SK-N-SH (cell line): ENCODE results near the gene CENPU. TPM values are rescaled to one million over a fixed set of nuclear protein-coding genes. Genes with fewer than 3 reads are reported as not detected.

Experiments
- CTCF ChIA-PET: fragments of 300-600, 350-600 bp; formaldehyde crosslinking; extraction: SDS; loops from one replicate; lab custom pipeline; 2021; lab: Yijun Ruan, JAX
- POLR2A ChIA-PET: fragments of 350-600 bp; sonication (Branson Sonifier 250); formaldehyde crosslinking; extraction: SDS; loops from one replicate; lab custom pipeline; 2020; ENCODE audit warnings: antibody characterized with exemption, inconsistent platforms; lab: Yijun Ruan, JAX
- DNase-seq: peaks from one replicate; pipeline ENCODE4 v3.0.0; 2012
- H2AFZ ChIP-seq: fragments of 200-600 bp; sonication (generic); 2 replicates; pipeline ENCODE4 v1.8.1; 2016; ENCODE audit warnings: antibody characterized with exemption, mild to moderate bottlenecking, low read depth
- H3F3A ChIP-seq: fragments of 200-600 bp; sonication (generic); replicated peaks from 2 replicates; pipeline ENCODE3; 2016; ENCODE audit warnings: antibody characterized with exemption, mild to moderate bottlenecking; ENCODE audit not compliant: insufficient read depth
- H3K27ac ChIP-seq, 2 experiments: fragments of 200-500 bp in 1 of 2; fragments of 200-600 bp in 1 of 2; sonication (Bioruptor generic) in 1 of 2; sonication (generic), shearing (Covaris generic) in 1 of 2; 2 replicates each; pipeline versions ENCODE4 v1.5.1 to v1.6.1; 2014 to 2016; ENCODE audit warnings: low read depth in 2 of 2, inconsistent platforms in 1 of 2, low read length in 1 of 2, mild to moderate bottlenecking in 1 of 2, mixed read lengths in 1 of 2
- H3K27me3 ChIP-seq: fragments of 200-600 bp; sonication (generic), shearing (Covaris generic); 2 replicates; pipeline ENCODE4 v1.6.1; 2016; ENCODE audit warnings: mixed run types; ENCODE audit not compliant: insufficient read depth
- H3K36me3 ChIP-seq, 2 experiments: fragments of 200-500 bp in 1 of 2; fragments of 200-600 bp in 1 of 2; sonication (Bioruptor generic) in 1 of 2; sonication (generic) in 1 of 2; replicated peaks in 1 of 2; 2 replicates each; pipeline versions ENCODE3 to v1.5.1; 2014 to 2016; ENCODE audit warnings: low read length in 1 of 2, mild to moderate bottlenecking in 1 of 2; ENCODE audit not compliant: insufficient read depth in 2 of 2, control insufficient read depth in 1 of 2
- H3K4me1 ChIP-seq, 2 experiments: fragments of 200-500 bp in 1 of 2; fragments of 200-600 bp in 1 of 2; sonication (Bioruptor generic) in 1 of 2; sonication (generic), shearing (Covaris generic) in 1 of 2; 2 replicates each; pipeline versions ENCODE4 v1.5.1 to v1.6.1; 2014 to 2016; ENCODE audit warnings: low read depth in 1 of 2, low read length in 1 of 2, mixed run types in 1 of 2; ENCODE audit not compliant: insufficient read depth in 2 of 2, control insufficient read depth in 1 of 2
- H3K4me2 ChIP-seq: fragments of 200-600 bp; sonication (generic), shearing (Covaris generic); 2 replicates; pipeline ENCODE4 v1.6.1; 2017; ENCODE audit warnings: mixed run types
- H3K4me3 ChIP-seq, 2 experiments: fragments of 200-500 bp in 1 of 2; fragments of 200-600 bp in 1 of 2; sonication (Bioruptor generic) in 1 of 2; sonication (generic), shearing (Covaris generic) in 1 of 2; 2 replicates each; pipeline versions ENCODE4 v1.5.1 to v1.8.1; 2014 to 2016; ENCODE audit warnings: low read depth in 2 of 2, inconsistent platforms in 1 of 2, low read length in 1 of 2, mild to moderate bottlenecking in 1 of 2, mixed read lengths in 1 of 2, moderate library complexity in 1 of 2
- H3K79me2 ChIP-seq: fragments of 200-600 bp; sonication (generic); 2 replicates; pipeline ENCODE4 v1.8.1; 2017; ENCODE audit warnings: mild to moderate bottlenecking; ENCODE audit not compliant: insufficient read depth
- H3K9ac ChIP-seq: fragments of 200-600 bp; sonication (generic); 2 replicates; pipeline ENCODE4 v1.6.1; 2017; ENCODE audit warnings: mixed run types
- H3K9me2 ChIP-seq: fragments of 200-600 bp; sonication (generic); 2 replicates; pipeline ENCODE4 v1.6.1; 2017; ENCODE audit warnings: mixed run types
- H3K9me3 ChIP-seq: fragments of 200-600 bp; sonication (generic); 2 replicates; pipeline ENCODE4 v1.6.1; 2017; ENCODE audit warnings: mixed run types, mild to moderate bottlenecking, moderate library complexity
- H4K20me1 ChIP-seq: fragments of 200-600 bp; sonication (generic); 2 replicates; pipeline ENCODE4 v1.6.1; 2017; ENCODE audit warnings: mild to moderate bottlenecking, mixed run types; ENCODE audit not compliant: insufficient read depth
- FOSL2 ChIP-seq: IDR thresholded peaks from 2 replicates; pipeline ENCODE4 v1.4.0; 2012; ENCODE audit warnings: low read depth, mild to moderate bottlenecking, moderate library complexity, borderline replicate concordance
- FOXJ3 ChIP-seq: sonication (generic); formaldehyde crosslinking; IDR thresholded peaks from 2 replicates; pipeline ENCODE4 v1.5.1; 2020; ENCODE audit warnings: mild to moderate bottlenecking, missing genetic modification reagents
- FOXM1 ChIP-seq: IDR thresholded peaks from 2 replicates; pipeline ENCODE4 v1.4.0; 2012; ENCODE audit warnings: low read depth, mild to moderate bottlenecking
- GABPA ChIP-seq: IDR thresholded peaks from 2 replicates; pipeline ENCODE4 v1.4.0; 2012; ENCODE audit warnings: low read depth, mild to moderate bottlenecking
- GATA2 ChIP-seq: sonication (generic); formaldehyde crosslinking; IDR thresholded peaks from 2 replicates; pipeline ENCODE4 v1.5.0; 2020; ENCODE audit warnings: mild to moderate bottlenecking, missing genetic modification reagents
- JUND ChIP-seq: IDR thresholded peaks from 2 replicates; pipeline ENCODE4 v1.4.0; 2012
- MEF2A ChIP-seq: IDR thresholded peaks from 2 replicates; pipeline ENCODE4 v1.4.0; 2012; ENCODE audit warnings: low read depth, borderline replicate concordance
- NFIC ChIP-seq: IDR thresholded peaks from 2 replicates; pipeline ENCODE4 v1.4.0; 2012; ENCODE audit warnings: borderline replicate concordance
- RAD21 ChIP-seq: IDR thresholded peaks from 2 replicates; pipeline ENCODE4 v1.6.1; 2012; ENCODE audit warnings: mild to moderate bottlenecking, low read length
- RCOR1 ChIP-seq: fragments of 150-350 bp; IDR thresholded peaks from 2 replicates; pipeline ENCODE4 v1.6.1; 2017; ENCODE audit warnings: antibody characterized with exemption, low read length
- RXRA ChIP-seq: IDR thresholded peaks from 2 replicates; pipeline ENCODE4 v1.4.0; 2012; ENCODE audit warnings: low read depth, mild to moderate bottlenecking, borderline replicate concordance
- TAF1 ChIP-seq: IDR thresholded peaks from 2 replicates; pipeline ENCODE4 v1.6.1; 2012; ENCODE audit warnings: low read depth, mild to moderate bottlenecking, low read length, moderate library complexity, borderline replicate concordance
- TCF12 ChIP-seq: IDR thresholded peaks from 2 replicates; pipeline ENCODE4 v1.4.0; 2012
- YY1 ChIP-seq: IDR thresholded peaks from 2 replicates; pipeline ENCODE4 v1.4.0; 2012; ENCODE audit warnings: low read depth, mild to moderate bottlenecking
- WGBS: methylation state at CpG from one replicate; pipeline ENCODE4 v1.1.6; 2017; ENCODE audit warnings: low lambda C conversion rate; 5-methylcytosine and 5-hydroxymethylcytosine counted together
- polyA plus RNA-seq, 3 experiments: library from polyadenylated mRNA; depleted of rRNA; stranded (reverse); fragments of >200 nt; gene quantifications; 2 replicates each; pipeline ENCODE4 v1.2.3, GENCODE V29; 2012
- TF ChIP-seq, protein P1 (sequence below): fragments of 150-350 bp; IDR thresholded peaks from 2 replicates; pipeline ENCODE4 v1.6.1; 2017; ENCODE audit warnings: antibody characterized with exemption, low read length, low read depth, borderline replicate concordance
- TF ChIP-seq, protein P2 (sequence below): IDR thresholded peaks from 2 replicates; pipeline ENCODE4 v1.4.0; 2012; ENCODE audit warnings: low read depth, borderline replicate concordance
- TF ChIP-seq, protein P3 (sequence below): IDR thresholded peaks from 2 replicates; pipeline ENCODE4 v1.4.0; 2012; ENCODE audit warnings: low read depth
- TF ChIP-seq, protein P4 (sequence below): fragments of 150-350 bp; IDR thresholded peaks from 2 replicates; pipeline ENCODE4 v1.6.1; 2016; ENCODE audit warnings: mild to moderate bottlenecking, low read depth, low read length
- TF ChIP-seq, protein P5 (sequence below): IDR thresholded peaks from 2 replicates; pipeline ENCODE4 v1.6.1; 2012; ENCODE audit warnings: mild to moderate bottlenecking, low read depth, low read length, moderate library complexity

The CENPU gene
- polyA plus RNA-seq, 1 of the 3 experiments (the other 2 are of a cell fraction): 8.7 TPM

DNA sequence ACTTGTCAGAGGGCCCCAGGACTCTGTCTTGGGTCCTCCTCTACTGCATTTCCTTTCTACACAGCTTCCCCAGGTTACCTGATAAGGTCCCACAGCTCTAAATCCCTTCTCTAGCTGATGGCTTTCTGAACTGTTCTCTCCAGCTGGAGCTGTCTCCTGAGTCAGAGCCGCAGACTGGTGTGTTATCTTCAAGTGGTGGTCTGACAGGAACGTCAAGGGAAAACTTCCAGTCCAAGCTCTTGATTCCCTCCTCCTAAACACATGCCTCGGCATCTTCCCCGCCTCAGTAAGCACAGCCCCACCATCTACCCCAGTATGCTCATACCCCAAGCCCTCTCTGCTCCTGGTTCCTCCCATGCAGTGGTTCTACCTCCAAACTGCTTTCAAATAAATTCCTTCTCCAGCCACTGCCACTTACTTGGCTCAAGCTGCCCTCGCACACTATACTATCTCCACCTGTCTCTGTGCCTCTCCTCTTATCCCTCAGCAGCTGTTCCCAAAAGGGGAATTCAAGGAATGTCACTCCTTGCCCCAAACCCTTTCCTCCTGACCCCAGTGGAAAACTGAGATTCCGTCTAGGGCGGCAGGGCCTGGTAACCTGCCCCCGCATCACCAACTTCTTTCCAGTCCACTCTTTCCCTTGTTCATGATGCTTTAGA, 17.2 kb upstream of the CENPU start:
- Histone ChIP-seq H2AFZ (no peak overlapping the region), H3K4me2 (no peak overlapping the region), H3F3A (peaks cover 9% of the 10 kb centered on the region), H3K79me2 (no peaks in the 10 kb centered on the region), H3K4me1 (peaks cover 4 to 13% of the 10 kb centered on the region in 2 experiments; a peak in 1 of 4 replicates), H4K20me1 (no peaks in the 10 kb centered on the region), H3K9me3 (no peaks in the 10 kb centered on the region), H3K9ac (no peak overlapping the region), H3K27me3 (no peaks in the 10 kb centered on the region), H3K27ac (no peak overlapping the region), H3K4me3 (no peak overlapping the region), H3K9me2 (no peaks in the 10 kb centered on the region), H3K36me3 (no peaks in the 10 kb centered on the region)
- POLR2A ChIA-PET: interaction anchor here (1.1 kb wide), 1 partner anchor 229 kb away, joined by 3 read pairs; no protein-coding TSS in a partner anchor
- TF ChIP-seq NFIC: no peak
- TF ChIP-seq FOXM1: no peak
- TF ChIP-seq TCF12: no peak
- no peak for TF ChIP-seq YY1
- TF ChIP-seq, protein P1, sequence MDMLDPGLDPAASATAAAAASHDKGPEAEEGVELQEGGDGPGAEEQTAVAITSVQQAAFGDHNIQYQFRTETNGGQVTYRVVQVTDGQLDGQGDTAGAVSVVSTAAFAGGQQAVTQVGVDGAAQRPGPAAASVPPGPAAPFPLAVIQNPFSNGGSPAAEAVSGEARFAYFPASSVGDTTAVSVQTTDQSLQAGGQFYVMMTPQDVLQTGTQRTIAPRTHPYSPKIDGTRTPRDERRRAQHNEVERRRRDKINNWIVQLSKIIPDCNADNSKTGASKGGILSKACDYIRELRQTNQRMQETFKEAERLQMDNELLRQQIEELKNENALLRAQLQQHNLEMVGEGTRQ: no peak
- CTCF ChIA-PET: interaction anchor here (1.2 to 2.8 kb wide), 3 partner anchors 233 to 345 kb away, joined by 4 to 10 read pairs (median 4); no protein-coding TSS in a partner anchor
- no peak for DNase-seq
- 88% methylated on average over 8 of the region's 8 CpGs for WGBS

DNA sequence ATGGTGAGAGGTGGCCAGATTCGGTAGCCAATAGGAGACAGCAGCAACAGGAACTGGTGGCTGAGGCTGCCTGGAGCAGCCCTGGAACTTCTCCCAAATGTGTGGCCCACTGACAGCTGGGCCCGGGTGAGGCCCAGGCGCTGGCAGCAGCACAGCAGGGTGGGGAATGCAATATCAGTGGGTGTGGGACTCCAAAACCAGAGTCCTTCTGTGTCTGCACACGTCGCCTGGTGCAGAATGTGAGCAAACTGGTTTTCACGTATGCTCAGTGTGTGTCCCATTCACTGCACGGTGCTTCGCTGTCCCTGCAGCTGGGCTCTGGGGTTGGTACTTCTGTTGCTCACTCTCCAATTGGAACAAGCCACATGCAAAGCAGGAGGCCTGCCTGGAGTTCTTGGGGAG, 14.4 kb upstream of the CENPU start:
- Histone ChIP-seq H4K20me1 (no peaks in the 10 kb centered on the region), H3K4me2 (no peak overlapping the region), H3K9me2 (no peaks in the 10 kb centered on the region), H3K27ac (no peak overlapping the region), H3K36me3 (no peaks in the 10 kb centered on the region), H3K4me1 (peaks cover 4 to 14% of the 10 kb centered on the region in 2 experiments; a peak in 1 of 4 replicates), H3K9me3 (no peaks in the 10 kb centered on the region), H3K9ac (no peak overlapping the region), H2AFZ (no peak overlapping the region), H3K4me3 (no peak overlapping the region), H3F3A (no peaks in the 10 kb centered on the region), H3K79me2 (no peaks in the 10 kb centered on the region), H3K27me3 (no peaks in the 10 kb centered on the region)
- ChIA-PET CTCF (interaction anchor here (1.0 to 3.2 kb wide), 3 partner anchors 16 to 264 kb away, joined by 4 to 58 read pairs (median 24); no protein-coding TSS in a partner anchor), POLR2A (no interaction called here)
- no peak for DNase-seq
- WGBS: 90% methylated on average over 8 of the region's 8 CpGs
- TF ChIP-seq MEF2A: no peak
- no peak for TF ChIP-seq FOSL2
- no peak for TF ChIP-seq GABPA
- TF ChIP-seq RAD21: no peak
- TF ChIP-seq, protein P2, sequence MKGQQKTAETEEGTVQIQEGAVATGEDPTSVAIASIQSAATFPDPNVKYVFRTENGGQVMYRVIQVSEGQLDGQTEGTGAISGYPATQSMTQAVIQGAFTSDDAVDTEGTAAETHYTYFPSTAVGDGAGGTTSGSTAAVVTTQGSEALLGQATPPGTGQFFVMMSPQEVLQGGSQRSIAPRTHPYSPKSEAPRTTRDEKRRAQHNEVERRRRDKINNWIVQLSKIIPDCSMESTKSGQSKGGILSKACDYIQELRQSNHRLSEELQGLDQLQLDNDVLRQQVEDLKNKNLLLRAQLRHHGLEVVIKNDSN: no peak
- no peak for TF ChIP-seq JUND
- no peak for TF ChIP-seq TAF1
- TF ChIP-seq, protein P3, sequence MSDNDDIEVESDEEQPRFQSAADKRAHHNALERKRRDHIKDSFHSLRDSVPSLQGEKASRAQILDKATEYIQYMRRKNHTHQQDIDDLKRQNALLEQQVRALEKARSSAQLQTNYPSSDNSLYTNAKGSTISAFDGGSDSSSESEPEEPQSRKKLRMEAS: no peak
- no peak for TF ChIP-seq RCOR1
- no peak for TF ChIP-seq NFIC
- TF ChIP-seq YY1: no peak
- TF ChIP-seq, protein P4, sequence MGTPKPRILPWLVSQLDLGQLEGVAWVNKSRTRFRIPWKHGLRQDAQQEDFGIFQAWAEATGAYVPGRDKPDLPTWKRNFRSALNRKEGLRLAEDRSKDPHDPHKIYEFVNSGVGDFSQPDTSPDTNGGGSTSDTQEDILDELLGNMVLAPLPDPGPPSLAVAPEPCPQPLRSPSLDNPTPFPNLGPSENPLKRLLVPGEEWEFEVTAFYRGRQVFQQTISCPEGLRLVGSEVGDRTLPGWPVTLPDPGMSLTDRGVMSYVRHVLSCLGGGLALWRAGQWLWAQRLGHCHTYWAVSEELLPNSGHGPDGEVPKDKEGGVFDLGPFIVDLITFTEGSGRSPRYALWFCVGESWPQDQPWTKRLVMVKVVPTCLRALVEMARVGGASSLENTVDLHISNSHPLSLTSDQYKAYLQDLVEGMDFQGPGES: no peak
- TF ChIP-seq, protein P1: no peak
- no peak for TF ChIP-seq GATA2 (CRISPR knock-in tag)
- TF ChIP-seq FOXJ3: no peak
- TF ChIP-seq RXRA: no peak
- TF ChIP-seq, protein P5, sequence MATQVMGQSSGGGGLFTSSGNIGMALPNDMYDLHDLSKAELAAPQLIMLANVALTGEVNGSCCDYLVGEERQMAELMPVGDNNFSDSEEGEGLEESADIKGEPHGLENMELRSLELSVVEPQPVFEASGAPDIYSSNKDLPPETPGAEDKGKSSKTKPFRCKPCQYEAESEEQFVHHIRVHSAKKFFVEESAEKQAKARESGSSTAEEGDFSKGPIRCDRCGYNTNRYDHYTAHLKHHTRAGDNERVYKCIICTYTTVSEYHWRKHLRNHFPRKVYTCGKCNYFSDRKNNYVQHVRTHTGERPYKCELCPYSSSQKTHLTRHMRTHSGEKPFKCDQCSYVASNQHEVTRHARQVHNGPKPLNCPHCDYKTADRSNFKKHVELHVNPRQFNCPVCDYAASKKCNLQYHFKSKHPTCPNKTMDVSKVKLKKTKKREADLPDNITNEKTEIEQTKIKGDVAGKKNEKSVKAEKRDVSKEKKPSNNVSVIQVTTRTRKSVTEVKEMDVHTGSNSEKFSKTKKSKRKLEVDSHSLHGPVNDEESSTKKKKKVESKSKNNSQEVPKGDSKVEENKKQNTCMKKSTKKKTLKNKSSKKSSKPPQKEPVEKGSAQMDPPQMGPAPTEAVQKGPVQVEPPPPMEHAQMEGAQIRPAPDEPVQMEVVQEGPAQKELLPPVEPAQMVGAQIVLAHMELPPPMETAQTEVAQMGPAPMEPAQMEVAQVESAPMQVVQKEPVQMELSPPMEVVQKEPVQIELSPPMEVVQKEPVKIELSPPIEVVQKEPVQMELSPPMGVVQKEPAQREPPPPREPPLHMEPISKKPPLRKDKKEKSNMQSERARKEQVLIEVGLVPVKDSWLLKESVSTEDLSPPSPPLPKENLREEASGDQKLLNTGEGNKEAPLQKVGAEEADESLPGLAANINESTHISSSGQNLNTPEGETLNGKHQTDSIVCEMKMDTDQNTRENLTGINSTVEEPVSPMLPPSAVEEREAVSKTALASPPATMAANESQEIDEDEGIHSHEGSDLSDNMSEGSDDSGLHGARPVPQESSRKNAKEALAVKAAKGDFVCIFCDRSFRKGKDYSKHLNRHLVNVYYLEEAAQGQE: no peak
